ENCODE results near the gene RIPOR3. TPM values are rescaled to one million over a fixed set of nuclear protein-coding genes. Genes with fewer than 3 reads are reported as not detected.
A peak's percentile ranks its signal among the peaks of the same experiment; 100 is the strongest.

Gene RIPOR3
- polyA plus RNA-seq, 1 donor, result 9.3 TPM

DNA sequence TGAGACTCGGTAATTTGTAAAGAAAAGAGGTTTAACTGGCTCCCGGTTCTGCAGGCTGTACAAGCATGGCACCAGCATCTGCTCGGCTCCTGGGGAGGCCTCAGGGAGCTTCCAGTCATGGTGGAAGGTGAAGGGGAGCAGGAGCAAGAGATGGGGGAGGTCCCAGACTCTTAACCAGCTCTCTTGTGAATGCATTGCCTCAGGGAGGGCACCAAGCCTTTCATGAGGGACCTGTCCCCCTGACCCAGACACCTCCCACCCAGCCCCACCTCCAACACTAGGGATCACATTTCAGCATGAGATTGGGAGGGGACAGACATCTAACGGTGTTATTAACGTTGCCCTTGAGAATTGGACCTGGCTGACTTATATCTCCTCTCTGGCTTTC, 112.6 kb downstream of the RIPOR3 start:
- no peak overlapping the region for H3K4me3 ChIP-seq (ENCODE audit: low read length)
- peaks cover 87% of the 10 kb centered on the region for H3K36me3 ChIP-seq (ENCODE audit: control insufficient read depth, insufficient read depth, low read length)
- no peak for DNase-seq
- no peaks in the 10 kb centered on the region for H3K27me3 ChIP-seq (ENCODE audit: control insufficient read depth, insufficient read depth, low read length)
- no peaks in the 10 kb centered on the region for H3K4me1 ChIP-seq (ENCODE audit: control insufficient read depth, insufficient read depth, low read length)
- no peaks in the 10 kb centered on the region for H3K9me3 ChIP-seq (ENCODE audit: control insufficient read depth, low read depth, low read length)
- no peak overlapping the region for H3K27ac ChIP-seq (ENCODE audit: low read length)
- no CpG with 5 or more reads among the region's 5 CpGs for WGBS (ENCODE audit: insufficient coverage, low lambda C conversion rate)

DNA sequence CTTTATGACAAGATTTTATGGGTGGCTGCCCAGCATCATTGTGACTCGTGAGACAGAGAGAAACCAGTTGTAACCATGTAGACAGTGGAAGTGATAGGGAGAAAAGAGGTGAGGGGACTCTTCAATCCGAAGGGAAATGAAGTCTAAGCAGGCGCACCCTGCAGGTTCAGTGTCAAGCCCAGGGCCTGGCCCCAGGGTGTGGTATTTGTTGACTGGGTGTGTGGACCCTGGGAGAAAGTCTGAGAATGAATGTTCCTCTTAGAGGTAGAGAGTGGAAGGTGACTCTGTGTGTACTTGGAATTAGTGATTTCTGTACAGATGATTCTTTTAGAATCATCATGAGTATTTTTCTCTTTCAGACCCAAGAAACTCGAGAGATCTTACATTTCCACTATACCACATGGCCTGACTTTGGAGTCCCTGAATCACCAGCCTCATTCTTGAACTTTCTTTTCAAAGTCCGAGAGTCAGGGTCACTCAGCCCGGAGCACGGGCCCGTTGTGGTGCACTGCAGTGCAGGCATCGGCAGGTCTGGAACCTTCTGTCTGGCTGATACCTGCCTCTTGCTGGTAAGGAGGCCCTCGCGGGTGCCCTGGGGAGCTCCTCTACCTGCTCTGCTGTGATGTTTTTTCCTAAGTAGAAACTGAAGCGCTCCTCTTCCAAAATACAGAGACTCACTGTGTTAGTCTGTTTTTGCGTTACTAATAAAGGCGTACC, 113.1 kb downstream of the RIPOR3 start:
- Histone ChIP-seq H3K4me1 (ENCODE audit: control insufficient read depth, insufficient read depth, low read length) (no peaks in the 10 kb centered on the region), H3K36me3 (ENCODE audit: control insufficient read depth, insufficient read depth, low read length) (peaks cover 84% of the 10 kb centered on the region), H3K4me3 (ENCODE audit: low read length) (no peak overlapping the region), H3K27me3 (ENCODE audit: control insufficient read depth, insufficient read depth, low read length) (no peaks in the 10 kb centered on the region), H3K27ac (ENCODE audit: low read length) (no peak overlapping the region), H3K9me3 (ENCODE audit: control insufficient read depth, low read depth, low read length) (no peaks in the 10 kb centered on the region)
- WGBS (ENCODE audit: insufficient coverage, low lambda C conversion rate), result no CpG with 5 or more reads among the region's 14 CpGs
- DNase-seq, result no peak

DNA sequence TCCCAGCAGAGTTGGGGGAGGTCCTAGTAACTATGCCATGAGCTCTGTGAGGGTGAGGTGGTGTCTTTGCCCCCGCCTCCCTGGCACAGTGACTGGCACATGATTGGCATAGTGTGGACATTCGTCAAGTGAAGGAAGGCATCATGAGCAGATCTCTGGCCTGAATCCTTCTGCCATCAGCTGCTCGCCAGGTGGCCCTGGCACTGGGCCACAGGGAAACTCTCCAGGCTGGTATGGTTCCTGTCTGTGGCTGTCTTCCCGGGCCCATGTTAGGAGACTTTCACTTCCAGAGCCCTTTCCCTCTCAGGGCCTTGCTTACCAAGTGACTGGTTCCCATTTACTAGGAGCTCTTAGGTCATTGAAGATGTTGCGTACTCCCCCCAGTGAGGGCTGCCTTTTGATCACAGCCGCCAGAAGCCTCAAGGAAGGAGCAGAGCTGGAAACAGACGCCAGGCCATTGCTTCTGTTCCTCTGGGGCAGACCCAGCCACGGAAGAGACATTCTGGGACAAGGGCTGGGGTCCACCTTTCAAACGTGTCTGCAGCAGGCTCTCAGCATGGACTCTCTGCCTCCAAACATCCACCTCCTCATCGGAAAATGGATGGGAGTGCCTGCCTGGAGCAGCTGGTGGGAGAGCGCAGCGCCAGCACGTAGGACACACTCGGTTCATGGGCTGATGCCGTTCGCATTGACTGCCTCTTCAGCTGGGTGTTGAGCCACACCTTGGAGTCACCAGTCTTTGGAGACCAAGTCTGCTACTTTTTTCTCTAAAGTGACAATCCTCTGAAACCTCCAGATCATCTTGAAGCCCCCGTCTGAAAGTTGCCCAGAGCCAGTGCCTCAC, 113.9 kb downstream of the RIPOR3 start:
- WGBS (ENCODE audit: insufficient coverage, low lambda C conversion rate), result no CpG with 5 or more reads among the region's 17 CpGs
- no peaks in the 10 kb centered on the region for H3K27me3 ChIP-seq (ENCODE audit: control insufficient read depth, insufficient read depth, low read length)
- no peak overlapping the region for H3K27ac ChIP-seq (ENCODE audit: low read length)
- no peaks in the 10 kb centered on the region for H3K9me3 ChIP-seq (ENCODE audit: control insufficient read depth, low read depth, low read length)
- no peaks in the 10 kb centered on the region for H3K4me1 ChIP-seq (ENCODE audit: control insufficient read depth, insufficient read depth, low read length)
- no peak for DNase-seq
- peaks cover 81% of the 10 kb centered on the region for H3K36me3 ChIP-seq (ENCODE audit: control insufficient read depth, insufficient read depth, low read length)
- no peak overlapping the region for H3K4me3 ChIP-seq (ENCODE audit: low read length)

DNA sequence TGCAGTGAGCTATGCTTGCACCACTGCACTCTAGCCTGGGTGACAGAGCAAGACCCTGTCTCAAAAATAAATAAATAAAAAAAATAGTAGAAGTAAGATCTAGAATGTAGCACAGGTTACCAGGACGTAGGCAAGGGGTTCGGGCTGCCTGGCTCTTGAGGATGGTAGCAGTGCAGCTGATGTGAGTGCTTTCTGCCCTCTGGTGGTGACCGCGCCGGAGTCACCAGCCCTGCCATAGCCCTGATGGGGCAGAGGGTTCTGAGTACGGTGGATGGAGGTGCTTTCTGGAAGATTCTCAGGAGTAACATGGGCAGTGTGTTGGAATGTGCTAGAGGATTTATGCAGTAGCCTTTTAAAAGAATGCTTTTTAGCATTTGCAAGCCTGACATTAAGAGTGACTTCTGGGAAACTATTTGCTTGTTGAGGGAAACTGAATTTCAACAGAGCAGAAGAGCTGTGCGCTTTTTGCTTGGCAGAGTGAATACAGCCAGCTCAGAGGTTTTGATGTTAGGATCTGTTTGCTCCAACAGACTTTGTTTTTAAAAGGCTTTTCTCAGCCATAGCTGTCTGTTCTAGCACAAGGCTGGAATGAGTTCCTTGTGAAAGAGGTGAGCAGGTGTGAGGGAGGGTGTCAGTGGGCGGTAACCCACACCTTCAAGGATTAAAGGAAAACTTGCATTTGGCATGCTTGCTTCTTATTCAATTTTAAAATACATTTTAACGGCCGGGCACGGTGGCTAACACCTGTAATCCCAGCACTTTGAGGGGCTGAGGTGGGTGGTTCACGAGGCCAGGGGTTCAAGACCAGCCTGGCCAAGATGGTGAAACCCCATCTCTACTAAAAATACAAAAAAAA, 115.2 kb downstream of the RIPOR3 start:
- Histone ChIP-seq H3K4me1 (ENCODE audit: control insufficient read depth, insufficient read depth, low read length) (no peaks in the 10 kb centered on the region), H3K36me3 (ENCODE audit: control insufficient read depth, insufficient read depth, low read length) (peaks cover 71% of the 10 kb centered on the region), H3K4me3 (ENCODE audit: low read length) (no peak overlapping the region), H3K27ac (ENCODE audit: low read length) (no peak overlapping the region), H3K9me3 (ENCODE audit: control insufficient read depth, low read depth, low read length) (no peaks in the 10 kb centered on the region), H3K27me3 (ENCODE audit: control insufficient read depth, insufficient read depth, low read length) (no peaks in the 10 kb centered on the region)
- WGBS (ENCODE audit: insufficient coverage, low lambda C conversion rate), result no CpG with 5 or more reads among the region's 12 CpGs
- DNase-seq, result peak; percentile 31 to 37

DNA sequence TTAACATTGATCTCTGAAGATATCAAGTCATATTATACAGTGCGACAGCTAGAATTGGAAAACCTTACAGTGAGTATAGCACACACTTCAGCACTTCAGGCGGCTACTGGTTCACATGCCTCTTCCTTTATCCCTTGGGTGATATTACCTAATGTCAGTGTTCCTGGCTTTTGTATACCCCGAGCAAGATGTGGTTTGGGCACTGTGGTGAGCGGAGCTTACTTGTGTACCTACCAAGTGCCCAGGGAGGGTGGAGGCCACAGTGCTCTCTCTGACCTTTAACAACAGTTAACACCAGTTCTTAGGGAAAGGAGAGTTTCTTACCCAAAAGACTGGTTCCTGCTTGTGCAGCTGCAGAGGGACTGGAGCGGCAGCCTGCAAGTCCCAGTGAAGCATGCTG, 116.8 kb downstream of the RIPOR3 start:
- no peak for DNase-seq
- H3K9me3 ChIP-seq (ENCODE audit: control insufficient read depth, low read depth, low read length), result no peaks in the 10 kb centered on the region
- H3K36me3 ChIP-seq (ENCODE audit: control insufficient read depth, insufficient read depth, low read length), result peaks cover 67% of the 10 kb centered on the region
- no peak overlapping the region for H3K27ac ChIP-seq (ENCODE audit: low read length)
- H3K4me1 ChIP-seq (ENCODE audit: control insufficient read depth, insufficient read depth, low read length), result no peaks in the 10 kb centered on the region
- H3K4me3 ChIP-seq (ENCODE audit: low read length), result no peak overlapping the region
- no peaks in the 10 kb centered on the region for H3K27me3 ChIP-seq (ENCODE audit: control insufficient read depth, insufficient read depth, low read length)
- 100% methylated on average over 1 of the region's 5 CpGs for WGBS (ENCODE audit: insufficient coverage, low lambda C conversion rate)

DNA sequence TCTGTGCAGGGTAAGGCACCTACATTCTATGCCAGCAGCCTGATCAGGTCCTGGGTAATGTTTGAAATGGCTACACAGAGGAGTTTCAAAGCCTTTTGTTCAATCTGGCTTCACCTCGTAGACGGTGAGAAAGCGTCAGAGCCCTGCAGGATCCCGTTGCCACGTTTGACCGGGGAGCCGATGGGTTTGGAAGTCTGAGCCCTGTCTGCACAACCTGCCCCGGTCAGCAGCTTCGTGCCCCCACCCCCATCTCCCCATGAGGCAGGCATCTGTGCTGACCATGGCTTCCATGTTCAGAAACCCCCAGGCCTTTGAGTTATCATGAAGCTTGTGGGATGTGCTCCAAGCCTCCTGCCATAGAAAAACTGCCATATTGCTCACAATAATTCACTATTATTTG, 117.2 kb downstream of the RIPOR3 start:
- Histone ChIP-seq H3K27ac (ENCODE audit: low read length) (no peak overlapping the region), H3K36me3 (ENCODE audit: control insufficient read depth, insufficient read depth, low read length) (peaks cover 65% of the 10 kb centered on the region), H3K4me1 (ENCODE audit: control insufficient read depth, insufficient read depth, low read length) (no peaks in the 10 kb centered on the region), H3K4me3 (ENCODE audit: low read length) (no peak overlapping the region), H3K27me3 (ENCODE audit: control insufficient read depth, insufficient read depth, low read length) (no peaks in the 10 kb centered on the region), H3K9me3 (ENCODE audit: control insufficient read depth, low read depth, low read length) (no peaks in the 10 kb centered on the region)
- no peak for DNase-seq
- WGBS (ENCODE audit: insufficient coverage, low lambda C conversion rate), result no CpG with 5 or more reads among the region's 9 CpGs

DNA sequence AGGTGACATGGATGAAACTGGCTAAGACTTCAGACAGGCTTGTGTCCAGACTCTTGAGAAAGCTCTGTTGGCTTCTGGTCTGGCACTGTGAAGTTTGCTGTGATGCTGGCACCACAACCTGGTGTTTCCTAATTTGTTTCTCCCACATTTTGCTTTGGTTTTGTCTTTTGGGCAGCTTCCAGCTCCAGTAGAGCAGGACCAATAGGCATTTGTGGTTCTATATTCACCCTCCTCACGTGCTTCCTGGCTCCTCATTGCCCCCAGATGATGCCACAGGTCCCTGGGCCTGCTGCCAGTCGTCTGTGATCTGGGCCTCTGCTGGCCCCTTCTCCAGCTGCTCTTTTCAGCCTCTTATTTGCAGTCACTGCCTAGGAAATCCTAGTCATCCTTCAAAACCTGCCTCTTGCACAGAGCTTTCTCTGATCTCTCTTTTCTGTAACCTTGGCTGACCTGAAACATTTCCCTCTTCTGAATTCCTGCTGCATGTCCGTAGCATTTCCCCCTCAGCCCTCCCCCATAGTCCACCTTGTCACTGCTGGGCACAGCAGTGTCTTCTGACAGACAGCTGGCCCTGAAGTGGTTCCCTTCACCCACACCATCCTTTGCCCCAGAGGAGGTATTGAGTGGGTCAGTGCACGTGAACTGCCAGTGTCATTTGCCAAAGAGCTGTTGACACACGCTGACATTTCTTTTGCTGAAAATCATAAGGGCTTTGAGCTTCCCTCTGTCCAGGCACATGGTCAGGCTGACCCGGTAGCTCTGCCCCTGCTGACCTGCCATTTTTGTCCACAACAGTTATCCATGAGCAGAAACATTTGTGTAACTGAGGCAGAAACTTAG, 118.2 kb downstream of the RIPOR3 start:
- Histone ChIP-seq H3K36me3 (ENCODE audit: control insufficient read depth, insufficient read depth, low read length) (peaks cover 64% of the 10 kb centered on the region), H3K27ac (ENCODE audit: low read length) (no peak overlapping the region), H3K4me1 (ENCODE audit: control insufficient read depth, insufficient read depth, low read length) (no peaks in the 10 kb centered on the region)

DNA sequence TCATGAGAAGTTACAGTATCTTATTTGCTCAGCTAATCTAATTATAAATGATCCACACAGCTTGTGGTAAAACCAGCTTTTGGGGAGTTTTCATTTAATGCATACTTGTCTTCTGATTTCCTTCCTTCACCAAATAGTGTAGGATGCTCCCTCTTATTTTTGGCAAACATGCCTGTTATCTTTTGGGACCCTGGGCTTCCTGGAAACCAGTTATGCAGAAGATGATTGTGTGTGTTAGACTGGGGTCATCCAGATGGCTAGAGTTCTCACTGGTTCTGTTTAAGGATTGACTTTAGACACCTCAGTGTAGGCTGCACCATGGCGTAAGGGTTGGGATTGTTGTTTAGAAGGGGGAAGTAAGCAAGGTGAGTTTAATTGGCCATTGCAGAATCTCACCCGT, 119.9 kb downstream of the RIPOR3 start:
- Histone ChIP-seq H3K4me3 (ENCODE audit: low read length) (no peak overlapping the region), H3K4me1 (ENCODE audit: control insufficient read depth, insufficient read depth, low read length) (no peaks in the 10 kb centered on the region), H3K36me3 (ENCODE audit: control insufficient read depth, insufficient read depth, low read length) (peaks cover 65% of the 10 kb centered on the region), H3K27ac (ENCODE audit: low read length) (no peak overlapping the region), H3K27me3 (ENCODE audit: control insufficient read depth, insufficient read depth, low read length) (no peaks in the 10 kb centered on the region), H3K9me3 (ENCODE audit: control insufficient read depth, low read depth, low read length) (no peaks in the 10 kb centered on the region)
- no peak for DNase-seq
- WGBS (ENCODE audit: insufficient coverage, low lambda C conversion rate), result no CpG with 5 or more reads among the region's 2 CpGs

More for the DNA sequence above, 118.2 kb downstream of the RIPOR3 start:
- no peak for DNase-seq
- WGBS (ENCODE audit: insufficient coverage, low lambda C conversion rate), result no CpG with 5 or more reads among the region's 6 CpGs
- H3K9me3 ChIP-seq (ENCODE audit: control insufficient read depth, low read depth, low read length), result no peaks in the 10 kb centered on the region
- no peak overlapping the region for H3K4me3 ChIP-seq (ENCODE audit: low read length)
- H3K27me3 ChIP-seq (ENCODE audit: control insufficient read depth, insufficient read depth, low read length), result no peaks in the 10 kb centered on the region

DNA sequence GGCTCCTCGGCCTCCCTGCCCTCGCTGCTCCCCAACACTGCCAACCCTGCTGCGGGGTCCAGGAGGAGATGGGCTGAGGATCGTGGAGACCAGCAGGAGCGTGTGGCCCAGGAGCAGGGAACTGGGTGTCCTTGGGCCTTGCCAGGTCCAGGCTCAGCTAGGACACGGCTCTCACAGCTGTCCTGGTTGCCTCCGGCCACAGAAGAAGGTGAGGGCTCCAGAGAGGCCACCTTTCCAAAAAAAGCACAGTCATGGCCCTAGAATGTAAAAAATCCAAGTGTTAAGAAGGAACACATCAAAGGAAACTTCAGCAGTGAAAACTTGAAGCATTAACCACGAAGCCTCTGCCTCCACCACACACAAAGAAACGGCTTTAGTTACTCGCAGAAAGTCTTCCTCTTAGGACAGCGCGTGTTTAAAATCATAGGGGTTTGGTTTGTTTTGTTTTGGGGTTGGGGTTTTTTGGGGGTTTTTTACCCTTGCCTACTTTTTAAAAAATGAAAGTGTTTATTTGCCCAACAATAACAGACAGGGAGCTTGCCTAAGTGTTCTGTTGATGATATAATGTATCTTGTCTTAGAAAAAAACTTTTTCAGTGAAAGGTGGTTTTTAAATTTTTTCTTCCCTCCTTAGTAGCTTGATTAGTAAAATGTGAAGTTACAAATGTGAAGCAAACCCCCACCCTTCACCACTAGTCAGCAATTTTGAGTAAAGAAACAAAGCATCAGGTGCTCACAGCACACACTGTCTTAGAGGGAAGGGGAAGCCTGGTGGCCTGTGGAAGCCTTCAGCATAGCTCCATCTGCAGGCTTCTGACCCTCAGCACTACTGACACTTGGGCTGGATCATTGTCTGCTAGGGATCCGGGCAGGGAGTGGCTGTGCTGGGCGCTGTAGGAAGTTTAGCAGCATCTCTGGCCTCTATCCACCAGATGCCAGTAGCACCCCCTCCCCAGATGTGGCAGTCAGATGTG, 121.2 kb downstream of the RIPOR3 start:
- H3K4me3 ChIP-seq (ENCODE audit: low read length), result no peak overlapping the region
- H3K9me3 ChIP-seq (ENCODE audit: control insufficient read depth, low read depth, low read length), result no peaks in the 10 kb centered on the region
- H3K27ac ChIP-seq (ENCODE audit: low read length), result no peak overlapping the region
- no peaks in the 10 kb centered on the region for H3K27me3 ChIP-seq (ENCODE audit: control insufficient read depth, insufficient read depth, low read length)
- H3K4me1 ChIP-seq (ENCODE audit: control insufficient read depth, insufficient read depth, low read length), result no peaks in the 10 kb centered on the region
- peaks cover 67% of the 10 kb centered on the region for H3K36me3 ChIP-seq (ENCODE audit: control insufficient read depth, insufficient read depth, low read length)
- DNase-seq, result no peak
- WGBS (ENCODE audit: insufficient coverage, low lambda C conversion rate), result no CpG with 5 or more reads among the region's 14 CpGs

Data from large intestine (tissue), 3 donors.